SK-N-SH (cell line): ENCODE data around the gene MOCOS. TPM values are rescaled to one million over a fixed set of nuclear protein-coding genes. Genes with fewer than 3 reads are reported as not detected.
A peak's percentile ranks its signal among the peaks of the same experiment; 100 is the strongest.

Experiments
- CTCF ChIA-PET: fragments of 300-600, 350-600 bp; formaldehyde crosslinking; extraction: SDS; loops from one replicate; lab custom pipeline; 2021; lab: Yijun Ruan, JAX
- POLR2A ChIA-PET: fragments of 350-600 bp; sonication (Branson Sonifier 250); formaldehyde crosslinking; extraction: SDS; loops from one replicate; lab custom pipeline; 2020; ENCODE audit warnings: antibody characterized with exemption, inconsistent platforms; lab: Yijun Ruan, JAX
- DNase-seq: peaks from one replicate; pipeline ENCODE4 v3.0.0; 2012
- H2AFZ ChIP-seq: fragments of 200-600 bp; sonication (generic); 2 replicates; pipeline ENCODE4 v1.8.1; 2016; ENCODE audit warnings: antibody characterized with exemption, mild to moderate bottlenecking, low read depth
- H3F3A ChIP-seq: fragments of 200-600 bp; sonication (generic); replicated peaks from 2 replicates; pipeline ENCODE3; 2016; ENCODE audit warnings: antibody characterized with exemption, mild to moderate bottlenecking; ENCODE audit not compliant: insufficient read depth
- H3K27ac ChIP-seq, 2 experiments: fragments of 200-500 bp in 1 of 2; fragments of 200-600 bp in 1 of 2; sonication (Bioruptor generic) in 1 of 2; sonication (generic), shearing (Covaris generic) in 1 of 2; 2 replicates each; pipeline versions ENCODE4 v1.5.1 to v1.6.1; 2014 to 2016; ENCODE audit warnings: low read depth in 2 of 2, inconsistent platforms in 1 of 2, low read length in 1 of 2, mild to moderate bottlenecking in 1 of 2, mixed read lengths in 1 of 2
- H3K27me3 ChIP-seq: fragments of 200-600 bp; sonication (generic), shearing (Covaris generic); 2 replicates; pipeline ENCODE4 v1.6.1; 2016; ENCODE audit warnings: mixed run types; ENCODE audit not compliant: insufficient read depth
- H3K36me3 ChIP-seq, 2 experiments: fragments of 200-500 bp in 1 of 2; fragments of 200-600 bp in 1 of 2; sonication (Bioruptor generic) in 1 of 2; sonication (generic) in 1 of 2; replicated peaks in 1 of 2; 2 replicates each; pipeline versions ENCODE3 to v1.5.1; 2014 to 2016; ENCODE audit warnings: low read length in 1 of 2, mild to moderate bottlenecking in 1 of 2; ENCODE audit not compliant: insufficient read depth in 2 of 2, control insufficient read depth in 1 of 2
- H3K4me1 ChIP-seq, 2 experiments: fragments of 200-500 bp in 1 of 2; fragments of 200-600 bp in 1 of 2; sonication (Bioruptor generic) in 1 of 2; sonication (generic), shearing (Covaris generic) in 1 of 2; 2 replicates each; pipeline versions ENCODE4 v1.5.1 to v1.6.1; 2014 to 2016; ENCODE audit warnings: low read depth in 1 of 2, low read length in 1 of 2, mixed run types in 1 of 2; ENCODE audit not compliant: insufficient read depth in 2 of 2, control insufficient read depth in 1 of 2
- H3K4me2 ChIP-seq: fragments of 200-600 bp; sonication (generic), shearing (Covaris generic); 2 replicates; pipeline ENCODE4 v1.6.1; 2017; ENCODE audit warnings: mixed run types
- H3K4me3 ChIP-seq, 2 experiments: fragments of 200-500 bp in 1 of 2; fragments of 200-600 bp in 1 of 2; sonication (Bioruptor generic) in 1 of 2; sonication (generic), shearing (Covaris generic) in 1 of 2; 2 replicates each; pipeline versions ENCODE4 v1.5.1 to v1.8.1; 2014 to 2016; ENCODE audit warnings: low read depth in 2 of 2, inconsistent platforms in 1 of 2, low read length in 1 of 2, mild to moderate bottlenecking in 1 of 2, mixed read lengths in 1 of 2, moderate library complexity in 1 of 2
- H3K79me2 ChIP-seq: fragments of 200-600 bp; sonication (generic); 2 replicates; pipeline ENCODE4 v1.8.1; 2017; ENCODE audit warnings: mild to moderate bottlenecking; ENCODE audit not compliant: insufficient read depth
- H3K9ac ChIP-seq: fragments of 200-600 bp; sonication (generic); 2 replicates; pipeline ENCODE4 v1.6.1; 2017; ENCODE audit warnings: mixed run types
- H3K9me2 ChIP-seq: fragments of 200-600 bp; sonication (generic); 2 replicates; pipeline ENCODE4 v1.6.1; 2017; ENCODE audit warnings: mixed run types
- H3K9me3 ChIP-seq: fragments of 200-600 bp; sonication (generic); 2 replicates; pipeline ENCODE4 v1.6.1; 2017; ENCODE audit warnings: mixed run types, mild to moderate bottlenecking, moderate library complexity
- H4K20me1 ChIP-seq: fragments of 200-600 bp; sonication (generic); 2 replicates; pipeline ENCODE4 v1.6.1; 2017; ENCODE audit warnings: mild to moderate bottlenecking, mixed run types; ENCODE audit not compliant: insufficient read depth
- CHD2 ChIP-seq: fragments of 150-350 bp; IDR thresholded peaks from 2 replicates; pipeline ENCODE4 v1.6.1; 2018; ENCODE audit warnings: low read length; ENCODE audit not compliant: partially characterized antibody
- EP300 ChIP-seq, 2 experiments: IDR thresholded peaks; 2 replicates each; pipeline versions ENCODE4 v1.4.0 to v1.6.1; 2012; ENCODE audit warnings: borderline replicate concordance in 1 of 2, low read depth in 1 of 2, low read length in 1 of 2
- EZH2phosphoT487 ChIP-seq: fragments of 200-600 bp; sonication (generic); IDR thresholded peaks from 2 replicates; pipeline ENCODE4 v1.6.1; 2017; ENCODE audit warnings: low read depth, mixed run types, mild to moderate bottlenecking, antibody characterized with exemption, moderate library complexity, borderline replicate concordance
- FOSL2 ChIP-seq: IDR thresholded peaks from 2 replicates; pipeline ENCODE4 v1.4.0; 2012; ENCODE audit warnings: low read depth, mild to moderate bottlenecking, moderate library complexity, borderline replicate concordance
- FOXJ3 ChIP-seq: sonication (generic); formaldehyde crosslinking; IDR thresholded peaks from 2 replicates; pipeline ENCODE4 v1.5.1; 2020; ENCODE audit warnings: mild to moderate bottlenecking, missing genetic modification reagents
- GABPA ChIP-seq: IDR thresholded peaks from 2 replicates; pipeline ENCODE4 v1.4.0; 2012; ENCODE audit warnings: low read depth, mild to moderate bottlenecking
- JUND ChIP-seq: IDR thresholded peaks from 2 replicates; pipeline ENCODE4 v1.4.0; 2012
- MXI1 ChIP-seq: IDR thresholded peaks from 2 replicates; pipeline ENCODE4 v1.6.1; 2012; ENCODE audit warnings: mild to moderate bottlenecking, low read depth, low read length, improper control_type of control experiment
- NFIC ChIP-seq: IDR thresholded peaks from 2 replicates; pipeline ENCODE4 v1.4.0; 2012; ENCODE audit warnings: borderline replicate concordance
- NRF1 ChIP-seq: IDR thresholded peaks from 2 replicates; pipeline ENCODE4 v1.6.1; 2012; ENCODE audit warnings: low read depth, mild to moderate bottlenecking, low read length
- RAD21 ChIP-seq: IDR thresholded peaks from 2 replicates; pipeline ENCODE4 v1.6.1; 2012; ENCODE audit warnings: mild to moderate bottlenecking, low read length
- RFX5 ChIP-seq: IDR thresholded peaks from 2 replicates; pipeline ENCODE4 v1.6.1; 2012; ENCODE audit warnings: mild to moderate bottlenecking, improper control_type of control experiment, low read length
- RXRA ChIP-seq: IDR thresholded peaks from 2 replicates; pipeline ENCODE4 v1.4.0; 2012; ENCODE audit warnings: low read depth, mild to moderate bottlenecking, borderline replicate concordance
- WGBS: methylation state at CpG from one replicate; pipeline ENCODE4 v1.1.6; 2017; ENCODE audit warnings: low lambda C conversion rate; 5-methylcytosine and 5-hydroxymethylcytosine counted together
- polyA plus RNA-seq, 3 experiments: library from polyadenylated mRNA; depleted of rRNA; stranded (reverse); fragments of >200 nt; gene quantifications; 2 replicates each; pipeline ENCODE4 v1.2.3, GENCODE V29; 2012
- TF ChIP-seq, protein P1 (sequence below): IDR thresholded peaks from 2 replicates; pipeline ENCODE4 v1.6.1; 2012; ENCODE audit warnings: mild to moderate bottlenecking, low read depth, low read length, moderate library complexity
- TF ChIP-seq, protein P2 (sequence below): fragments of 150-350 bp; IDR thresholded peaks from 2 replicates; pipeline ENCODE4 v1.6.1; 2017; ENCODE audit warnings: antibody characterized with exemption, low read length, low read depth, borderline replicate concordance
- TF ChIP-seq, protein P3 (sequence below): fragments of 150-350 bp; IDR thresholded peaks from 2 replicates; pipeline ENCODE4 v1.6.1; 2016; ENCODE audit warnings: mild to moderate bottlenecking, low read depth, low read length

MOCOS gene
- polyA plus RNA-seq, 1 of the 3 experiments (the other 2 are of a cell fraction) = 1.2 TPM

- TF ChIP-seq, protein P1, sequence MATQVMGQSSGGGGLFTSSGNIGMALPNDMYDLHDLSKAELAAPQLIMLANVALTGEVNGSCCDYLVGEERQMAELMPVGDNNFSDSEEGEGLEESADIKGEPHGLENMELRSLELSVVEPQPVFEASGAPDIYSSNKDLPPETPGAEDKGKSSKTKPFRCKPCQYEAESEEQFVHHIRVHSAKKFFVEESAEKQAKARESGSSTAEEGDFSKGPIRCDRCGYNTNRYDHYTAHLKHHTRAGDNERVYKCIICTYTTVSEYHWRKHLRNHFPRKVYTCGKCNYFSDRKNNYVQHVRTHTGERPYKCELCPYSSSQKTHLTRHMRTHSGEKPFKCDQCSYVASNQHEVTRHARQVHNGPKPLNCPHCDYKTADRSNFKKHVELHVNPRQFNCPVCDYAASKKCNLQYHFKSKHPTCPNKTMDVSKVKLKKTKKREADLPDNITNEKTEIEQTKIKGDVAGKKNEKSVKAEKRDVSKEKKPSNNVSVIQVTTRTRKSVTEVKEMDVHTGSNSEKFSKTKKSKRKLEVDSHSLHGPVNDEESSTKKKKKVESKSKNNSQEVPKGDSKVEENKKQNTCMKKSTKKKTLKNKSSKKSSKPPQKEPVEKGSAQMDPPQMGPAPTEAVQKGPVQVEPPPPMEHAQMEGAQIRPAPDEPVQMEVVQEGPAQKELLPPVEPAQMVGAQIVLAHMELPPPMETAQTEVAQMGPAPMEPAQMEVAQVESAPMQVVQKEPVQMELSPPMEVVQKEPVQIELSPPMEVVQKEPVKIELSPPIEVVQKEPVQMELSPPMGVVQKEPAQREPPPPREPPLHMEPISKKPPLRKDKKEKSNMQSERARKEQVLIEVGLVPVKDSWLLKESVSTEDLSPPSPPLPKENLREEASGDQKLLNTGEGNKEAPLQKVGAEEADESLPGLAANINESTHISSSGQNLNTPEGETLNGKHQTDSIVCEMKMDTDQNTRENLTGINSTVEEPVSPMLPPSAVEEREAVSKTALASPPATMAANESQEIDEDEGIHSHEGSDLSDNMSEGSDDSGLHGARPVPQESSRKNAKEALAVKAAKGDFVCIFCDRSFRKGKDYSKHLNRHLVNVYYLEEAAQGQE = peak; percentile 69; the same call in 1 of the 2 replicates
- TF ChIP-seq JUND (peak; percentile 86), RAD21 (peak; percentile 13), RXRA (peak; percentile 95), EZH2phosphoT487 (no peak), EP300 (IDR thresholded peaks at IDR 0.05; ENCODE audit: borderline replicate concordance in 1 of 2, low read depth in 1 of 2, low read length in 1 of 2) (peak in 1 of 2 experiments; percentile 92; a peak in 3 of 4 replicates), FOXJ3 (CRISPR knock-in tag) (peak; percentile 66)
- TF ChIP-seq, protein P2, sequence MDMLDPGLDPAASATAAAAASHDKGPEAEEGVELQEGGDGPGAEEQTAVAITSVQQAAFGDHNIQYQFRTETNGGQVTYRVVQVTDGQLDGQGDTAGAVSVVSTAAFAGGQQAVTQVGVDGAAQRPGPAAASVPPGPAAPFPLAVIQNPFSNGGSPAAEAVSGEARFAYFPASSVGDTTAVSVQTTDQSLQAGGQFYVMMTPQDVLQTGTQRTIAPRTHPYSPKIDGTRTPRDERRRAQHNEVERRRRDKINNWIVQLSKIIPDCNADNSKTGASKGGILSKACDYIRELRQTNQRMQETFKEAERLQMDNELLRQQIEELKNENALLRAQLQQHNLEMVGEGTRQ = no peak
Measured at GRCh38 chr18:36309436-36310391, 122.4 kb downstream of the MOCOS start (continued).

- no peaks in the 10 kb centered on the region for H3K36me3 ChIP-seq
- no peak for DNase-seq
- peak overlapping the region in 1 of 2 experiments; percentile 93; a peak in 3 of 4 replicates for H3K27ac ChIP-seq
- H2AFZ ChIP-seq = no peak overlapping the region
- H3K9me3 ChIP-seq = no peaks in the 10 kb centered on the region
- 86% methylated on average over 4 of the region's 5 CpGs for WGBS
- no peaks in the 10 kb centered on the region; the same call in 1 of the 2 replicates for H3K27me3 ChIP-seq
- H3K79me2 ChIP-seq = no peaks in the 10 kb centered on the region
- no peak for TF ChIP-seq CHD2
- no peak for TF ChIP-seq MXI1
- TF ChIP-seq, protein P3, sequence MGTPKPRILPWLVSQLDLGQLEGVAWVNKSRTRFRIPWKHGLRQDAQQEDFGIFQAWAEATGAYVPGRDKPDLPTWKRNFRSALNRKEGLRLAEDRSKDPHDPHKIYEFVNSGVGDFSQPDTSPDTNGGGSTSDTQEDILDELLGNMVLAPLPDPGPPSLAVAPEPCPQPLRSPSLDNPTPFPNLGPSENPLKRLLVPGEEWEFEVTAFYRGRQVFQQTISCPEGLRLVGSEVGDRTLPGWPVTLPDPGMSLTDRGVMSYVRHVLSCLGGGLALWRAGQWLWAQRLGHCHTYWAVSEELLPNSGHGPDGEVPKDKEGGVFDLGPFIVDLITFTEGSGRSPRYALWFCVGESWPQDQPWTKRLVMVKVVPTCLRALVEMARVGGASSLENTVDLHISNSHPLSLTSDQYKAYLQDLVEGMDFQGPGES = no peak
- TF ChIP-seq GABPA = no peak
- TF ChIP-seq RAD21 = no peak
- no peak for TF ChIP-seq NRF1
- TF ChIP-seq NFIC = no peak
- no peak for TF ChIP-seq RFX5
- no peak for TF ChIP-seq FOSL2
- H3K4me3 ChIP-seq = no peak overlapping the region
- H3F3A ChIP-seq = peaks cover 17% of the 10 kb centered on the region
- no peak overlapping the region for H3K9ac ChIP-seq
- ChIA-PET POLR2A (no interaction called here), CTCF (interaction anchor here (1.4 kb wide), 1 partner anchor 150 kb away, joined by 3 read pairs; no protein-coding TSS in a partner anchor)
- no peaks in the 10 kb centered on the region for H4K20me1 ChIP-seq
- H3K9me2 ChIP-seq = no peaks in the 10 kb centered on the region
- peaks cover 10 to 47% of the 10 kb centered on the region in 2 experiments for H3K4me1 ChIP-seq
- no peak overlapping the region for H3K4me2 ChIP-seq
Measured at GRCh38 chr18:36311026-36311570, 123.8 kb downstream of the MOCOS start.
